HEK293T (cell line): ENCODE results near the gene MPDU1.

Source experiments
- ELF4 ChIP-seq: fragments of 450-650 bp; IDR thresholded peaks from 2 replicates; pipeline ENCODE4 v1.6.1; 2017; ENCODE audit warnings: antibody characterized with exemption
- FOXM1 ChIP-seq: fragments of 450-650 bp; IDR thresholded peaks from 2 replicates; pipeline ENCODE4 v1.6.1; 2017; ENCODE audit warnings: mild to moderate bottlenecking, borderline replicate concordance
- SP1 ChIP-seq: fragments of 450-650 bp; IDR thresholded peaks from 2 replicates; pipeline ENCODE4 v1.6.1; 2017
- SUZ12 ChIP-seq: fragments of 450-650 bp; IDR thresholded peaks from 2 replicates; pipeline ENCODE4 v1.6.1; 2016; ENCODE audit warnings: mild to moderate bottlenecking
- TF ChIP-seq, protein P1 (sequence below): fragments of 450-650 bp; IDR thresholded peaks from 2 replicates; pipeline ENCODE4 v1.6.1; 2016

DNA sequence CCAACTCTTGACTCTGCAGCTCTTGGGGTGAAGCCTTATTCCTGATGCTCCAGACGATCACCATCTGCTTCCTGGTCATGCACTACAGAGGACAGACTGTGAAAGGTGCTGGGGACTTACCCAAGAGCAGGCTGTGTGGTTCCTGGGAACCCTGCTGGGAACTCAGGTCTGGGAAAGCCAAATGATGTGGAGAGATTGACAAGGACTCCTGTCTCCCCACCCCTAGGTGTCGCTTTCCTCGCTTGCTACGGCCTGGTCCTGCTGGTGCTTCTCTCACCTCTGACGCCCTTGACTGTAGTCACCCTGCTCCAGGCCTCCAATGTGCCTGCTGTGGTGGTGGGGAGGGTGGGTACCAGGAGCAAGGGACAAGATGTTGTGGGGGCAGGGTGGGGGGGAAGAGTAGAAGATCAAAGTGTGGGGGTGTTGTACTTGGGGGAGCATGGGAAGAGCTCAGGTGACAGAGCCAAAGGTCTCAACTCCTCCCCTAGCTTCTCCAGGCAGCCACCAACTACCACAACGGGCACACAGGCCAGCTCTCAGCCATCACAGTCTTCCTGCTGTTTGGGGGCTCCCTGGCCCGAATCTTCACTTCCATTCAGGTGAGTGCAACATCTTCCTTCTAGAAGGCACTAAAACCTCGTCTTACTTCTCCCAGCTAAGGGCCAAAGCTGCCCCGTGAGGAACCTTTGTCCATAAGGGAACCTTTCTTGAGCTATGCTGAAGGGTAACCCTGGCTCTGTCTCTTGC lies 3.2 kb downstream of the MPDU1 start:
- TF ChIP-seq, protein P1, sequence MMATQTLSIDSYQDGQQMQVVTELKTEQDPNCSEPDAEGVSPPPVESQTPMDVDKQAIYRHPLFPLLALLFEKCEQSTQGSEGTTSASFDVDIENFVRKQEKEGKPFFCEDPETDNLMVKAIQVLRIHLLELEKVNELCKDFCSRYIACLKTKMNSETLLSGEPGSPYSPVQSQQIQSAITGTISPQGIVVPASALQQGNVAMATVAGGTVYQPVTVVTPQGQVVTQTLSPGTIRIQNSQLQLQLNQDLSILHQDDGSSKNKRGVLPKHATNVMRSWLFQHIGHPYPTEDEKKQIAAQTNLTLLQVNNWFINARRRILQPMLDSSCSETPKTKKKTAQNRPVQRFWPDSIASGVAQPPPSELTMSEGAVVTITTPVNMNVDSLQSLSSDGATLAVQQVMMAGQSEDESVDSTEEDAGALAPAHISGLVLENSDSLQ, result peak; percentile 77
- TF ChIP-seq FOXM1 (no peak), SUZ12 (no peak), SP1 (no peak), ELF4 (no peak)
